ENCODE measurements around the gene HUS1B. TPM values are rescaled to one million over a fixed set of nuclear protein-coding genes. Genes with fewer than 3 reads are reported as not detected.
A peak's percentile ranks its signal among the peaks of the same experiment; 100 is the strongest.

The HUS1B gene
- total and polyA plus RNA-seq, 9 of the 15 experiments (the other 6 are each of a cell fraction or from before 2014, with no cell fraction given): 0.16 to 1.4 (median 0.38) TPM; not detected in 1

DNA sequence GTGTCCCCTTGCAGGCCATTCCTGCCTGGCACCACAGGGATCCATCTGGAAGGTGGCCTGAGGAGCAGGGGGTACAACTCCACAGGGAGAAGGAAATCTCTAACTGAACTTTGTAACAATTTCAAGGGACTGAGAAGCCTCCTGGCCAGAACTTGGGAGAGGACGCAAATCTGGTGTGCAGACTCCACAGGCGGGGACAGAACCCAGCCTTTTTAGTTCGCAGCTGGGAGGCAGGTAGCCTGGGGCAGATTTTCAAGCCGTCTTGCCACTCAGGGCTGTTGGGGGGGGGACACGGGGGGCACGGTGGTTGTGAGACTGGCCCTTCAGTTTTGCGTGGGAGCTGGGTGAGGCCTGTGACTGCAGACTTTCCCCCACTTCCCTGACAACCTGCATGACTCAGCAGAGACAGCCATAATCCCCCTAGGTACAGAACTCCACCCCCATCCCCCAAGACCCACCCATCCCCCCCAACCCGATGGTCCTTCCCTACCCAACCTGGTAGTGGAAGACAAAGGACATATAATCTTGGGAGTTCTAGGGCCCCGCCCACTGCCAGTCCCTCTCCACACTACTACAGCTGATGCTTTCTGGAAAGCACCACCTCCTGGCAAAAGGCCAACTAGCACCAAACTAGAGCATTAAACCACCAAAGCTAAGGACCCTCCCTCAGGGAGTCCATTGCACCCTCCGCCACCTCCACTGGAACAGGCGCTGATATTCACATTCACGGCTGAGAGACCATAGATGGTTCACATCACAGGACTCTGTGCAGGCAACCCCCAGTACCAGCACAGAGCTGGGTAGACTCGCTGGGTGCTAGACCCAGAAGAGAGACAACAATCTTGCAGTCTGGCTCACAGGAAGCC, 3.0 kb upstream of the HUS1B start:
- CTCF ChIA-PET (ENCODE audit: low intra/inter-chr PET ratio): no interaction called here
- Histone ChIP-seq H3K4me2 (ENCODE audit: insufficient read depth, low read length) (no peak overlapping the region; the same call in none of the 2 replicates), H3K9ac (ENCODE audit: insufficient read depth in 1 of 2, low read depth in 2 of 2, low read length in 2 of 2) (peak overlapping the region; percentile 35 to 46; a peak in 3 of 4 replicates), H3K36me3 (ENCODE audit: control insufficient read depth, insufficient read depth, low read length) (peaks cover 6% of the 10 kb centered on the region; the same call in 1 of the 3 replicates), H2AFZ (ENCODE audit: low read depth, low read length) (no peak overlapping the region), H3K27me3 (ENCODE audit: control insufficient read depth in 2 of 2, insufficient read depth in 2 of 2, low read length in 2 of 2) (no peaks in the 10 kb centered on the region), H3K9me1 (ENCODE audit: control insufficient read depth, insufficient read depth, low read length) (no peaks in the 10 kb centered on the region), H3K79me2 (ENCODE audit: control insufficient read depth, insufficient read depth, low read length) (peaks cover 32% of the 10 kb centered on the region), H3K4me3 (no peak overlapping the region), H4K20me1 (replicated peaks; ENCODE audit: control insufficient read depth, insufficient read depth, low read length) (no peaks in the 10 kb centered on the region; the same call in 1 of the 2 replicates), H3K9me3 (replicated peaks; ENCODE audit: control insufficient read depth, insufficient read depth, low read depth, low read length) (no peaks in the 10 kb centered on the region), H3K4me1 (replicated peaks in 1 of 2; ENCODE audit: control insufficient read depth in 2 of 2, insufficient read depth in 2 of 2, low read length in 2 of 2) (peaks cover 23 to 25% of the 10 kb centered on the region in 2 experiments), H3K27ac (ENCODE audit: extremely low read depth, low read depth, low read length) (peak overlapping the region; percentile 44; the same call in 2 of the 3 replicates)
- intact Hi-C loops (cut with micrococcal nuclease) (loop anchor here (2.0 to 5.0 kb wide), 2 partner anchors 55 to 68 kb away; no protein-coding TSS in a partner anchor), in situ Hi-C loops (cut with MboI) (no loop called here)
- no TSS peak for BruUV-seq (replicated peaks)
- 40% methylated on average over 12 of the region's 13 CpGs for whole genome bisulfite sequencing (ENCODE audit: insufficient coverage, low coverage, missing lambda C conversion rate)
- ATAC-seq (peak; percentile 72), DNase-seq (ENCODE audit: extremely low read depth in 1 of 4, low spot score in 3 of 4) (peak; percentile 61 to 78 (median 70)), FAIRE-seq (no peak)
- POLR2A ChIA-PET: interaction anchor here (1.1 to 1.7 kb wide), 7 partner anchors 8 to 37 kb away, joined by 3 to 9 read pairs (median 4); no protein-coding TSS in a partner anchor
- TF ChIP-seq MYBL2 (IDR thresholded peaks at IDR 0.05; ENCODE audit: low read depth): no peak
- no peak for TF ChIP-seq MYBL2 (CRISPR knock-in tag; IDR thresholded peaks at IDR 0.05; ENCODE audit: borderline replicate concordance)
- TF ChIP-seq, protein P1, sequence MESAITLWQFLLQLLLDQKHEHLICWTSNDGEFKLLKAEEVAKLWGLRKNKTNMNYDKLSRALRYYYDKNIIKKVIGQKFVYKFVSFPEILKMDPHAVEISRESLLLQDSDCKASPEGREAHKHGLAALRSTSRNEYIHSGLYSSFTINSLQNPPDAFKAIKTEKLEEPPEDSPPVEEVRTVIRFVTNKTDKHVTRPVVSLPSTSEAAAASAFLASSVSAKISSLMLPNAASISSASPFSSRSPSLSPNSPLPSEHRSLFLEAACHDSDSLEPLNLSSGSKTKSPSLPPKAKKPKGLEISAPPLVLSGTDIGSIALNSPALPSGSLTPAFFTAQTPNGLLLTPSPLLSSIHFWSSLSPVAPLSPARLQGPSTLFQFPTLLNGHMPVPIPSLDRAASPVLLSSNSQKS (CRISPR knock-in tag; IDR thresholded peaks at IDR 0.05): no peak
- TF ChIP-seq BCOR (IDR thresholded peaks at IDR 0.05): no peak
- no peak for TF ChIP-seq MCM7 (IDR thresholded peaks at IDR 0.05)
- TF ChIP-seq, protein P2, sequence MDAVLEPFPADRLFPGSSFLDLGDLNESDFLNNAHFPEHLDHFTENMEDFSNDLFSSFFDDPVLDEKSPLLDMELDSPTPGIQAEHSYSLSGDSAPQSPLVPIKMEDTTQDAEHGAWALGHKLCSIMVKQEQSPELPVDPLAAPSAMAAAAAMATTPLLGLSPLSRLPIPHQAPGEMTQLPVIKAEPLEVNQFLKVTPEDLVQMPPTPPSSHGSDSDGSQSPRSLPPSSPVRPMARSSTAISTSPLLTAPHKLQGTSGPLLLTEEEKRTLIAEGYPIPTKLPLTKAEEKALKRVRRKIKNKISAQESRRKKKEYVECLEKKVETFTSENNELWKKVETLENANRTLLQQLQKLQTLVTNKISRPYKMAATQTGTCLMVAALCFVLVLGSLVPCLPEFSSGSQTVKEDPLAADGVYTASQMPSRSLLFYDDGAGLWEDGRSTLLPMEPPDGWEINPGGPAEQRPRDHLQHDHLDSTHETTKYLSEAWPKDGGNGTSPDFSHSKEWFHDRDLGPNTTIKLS (IDR thresholded peaks at IDR 0.05; ENCODE audit: borderline replicate concordance, low read depth): no peak
- no peak for TF ChIP-seq STAT5A (IDR thresholded peaks at IDR 0.05; ENCODE audit: borderline replicate concordance, low read length)
- no peak for TF ChIP-seq KAT7 (CRISPR knock-in tag; IDR thresholded peaks at IDR 0.05; ENCODE audit: borderline replicate concordance)
- TF ChIP-seq ZNF282 (CRISPR knock-in tag; IDR thresholded peaks at IDR 0.05): no peak
- no peak for TF ChIP-seq SIX5 (IDR thresholded peaks at IDR 0.05; ENCODE audit: borderline replicate concordance in 1 of 2, insufficient read depth in 1 of 2, low read depth in 1 of 2, low read length in 2 of 2)
- TF ChIP-seq NFE2 (IDR thresholded peaks at IDR 0.05; ENCODE audit: low read depth): peak; percentile 86
- TF ChIP-seq, protein P3, sequence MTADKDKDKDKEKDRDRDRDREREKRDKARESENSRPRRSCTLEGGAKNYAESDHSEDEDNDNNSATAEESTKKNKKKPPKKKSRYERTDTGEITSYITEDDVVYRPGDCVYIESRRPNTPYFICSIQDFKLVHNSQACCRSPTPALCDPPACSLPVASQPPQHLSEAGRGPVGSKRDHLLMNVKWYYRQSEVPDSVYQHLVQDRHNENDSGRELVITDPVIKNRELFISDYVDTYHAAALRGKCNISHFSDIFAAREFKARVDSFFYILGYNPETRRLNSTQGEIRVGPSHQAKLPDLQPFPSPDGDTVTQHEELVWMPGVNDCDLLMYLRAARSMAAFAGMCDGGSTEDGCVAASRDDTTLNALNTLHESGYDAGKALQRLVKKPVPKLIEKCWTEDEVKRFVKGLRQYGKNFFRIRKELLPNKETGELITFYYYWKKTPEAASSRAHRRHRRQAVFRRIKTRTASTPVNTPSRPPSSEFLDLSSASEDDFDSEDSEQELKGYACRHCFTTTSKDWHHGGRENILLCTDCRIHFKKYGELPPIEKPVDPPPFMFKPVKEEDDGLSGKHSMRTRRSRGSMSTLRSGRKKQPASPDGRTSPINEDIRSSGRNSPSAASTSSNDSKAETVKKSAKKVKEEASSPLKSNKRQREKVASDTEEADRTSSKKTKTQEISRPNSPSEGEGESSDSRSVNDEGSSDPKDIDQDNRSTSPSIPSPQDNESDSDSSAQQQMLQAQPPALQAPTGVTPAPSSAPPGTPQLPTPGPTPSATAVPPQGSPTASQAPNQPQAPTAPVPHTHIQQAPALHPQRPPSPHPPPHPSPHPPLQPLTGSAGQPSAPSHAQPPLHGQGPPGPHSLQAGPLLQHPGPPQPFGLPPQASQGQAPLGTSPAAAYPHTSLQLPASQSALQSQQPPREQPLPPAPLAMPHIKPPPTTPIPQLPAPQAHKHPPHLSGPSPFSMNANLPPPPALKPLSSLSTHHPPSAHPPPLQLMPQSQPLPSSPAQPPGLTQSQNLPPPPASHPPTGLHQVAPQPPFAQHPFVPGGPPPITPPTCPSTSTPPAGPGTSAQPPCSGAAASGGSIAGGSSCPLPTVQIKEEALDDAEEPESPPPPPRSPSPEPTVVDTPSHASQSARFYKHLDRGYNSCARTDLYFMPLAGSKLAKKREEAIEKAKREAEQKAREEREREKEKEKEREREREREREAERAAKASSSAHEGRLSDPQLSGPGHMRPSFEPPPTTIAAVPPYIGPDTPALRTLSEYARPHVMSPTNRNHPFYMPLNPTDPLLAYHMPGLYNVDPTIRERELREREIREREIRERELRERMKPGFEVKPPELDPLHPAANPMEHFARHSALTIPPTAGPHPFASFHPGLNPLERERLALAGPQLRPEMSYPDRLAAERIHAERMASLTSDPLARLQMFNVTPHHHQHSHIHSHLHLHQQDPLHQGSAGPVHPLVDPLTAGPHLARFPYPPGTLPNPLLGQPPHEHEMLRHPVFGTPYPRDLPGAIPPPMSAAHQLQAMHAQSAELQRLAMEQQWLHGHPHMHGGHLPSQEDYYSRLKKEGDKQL (CRISPR knock-in tag; IDR thresholded peaks at IDR 0.05; ENCODE audit: borderline replicate concordance): no peak
- TF ChIP-seq NRF1 (conservative IDR thresholded peaks at IDR 0.05 in 1 of 2, IDR thresholded peaks at IDR 0.05 in 1 of 2): no peak
